IPS DF 4.7 (cell line): Measurements from ENCODE around the gene DIP2C.
"Not testable (repeated sequence)": the region's sequence is repeated elsewhere in the genome, so short reads cannot be mapped to it uniquely, and the experiment has no call there.

Source experiments
- DNase-seq: peaks from one replicate; pipeline ENCODE4 v3.0.0-alpha.2; 2013; ENCODE audit warnings: low spot score; ENCODE audit errors: extremely low read depth

The DIP2C gene

GRCh38 chr10:359093-359492 is 330.4 kb downstream of the DIP2C start:
- no peak for DNase-seq

GRCh38 chr10:357201-357950 is 332.1 kb downstream of the DIP2C start:
- no peak for DNase-seq

- no peak for DNase-seq
Observed at GRCh38 chr10:356452-356851, 333.0 kb downstream of the DIP2C start.

- no peak for DNase-seq
Observed at GRCh38 chr10:354901-355617, 334.4 kb downstream of the DIP2C start.

- no peak for DNase-seq
Observed at GRCh38 chr10:352476-353235, 336.8 kb downstream of the DIP2C start.

GRCh38 chr10:351770-352334 is 337.6 kb downstream of the DIP2C start:
- no peak for DNase-seq

- no peak for DNase-seq
Observed at GRCh38 chr10:350981-351501, 338.4 kb downstream of the DIP2C start.

GRCh38 chr10:349081-349480 is 340.4 kb downstream of the DIP2C start:
- DNase-seq, result no peak

- no peak for DNase-seq
Observed at GRCh38 chr10:348456-348855, 341.0 kb downstream of the DIP2C start.

GRCh38 chr10:347774-348173 is 341.7 kb downstream of the DIP2C start:
- DNase-seq, result not testable (repeated sequence)

GRCh38 chr10:347190-347589 is 342.3 kb downstream of the DIP2C start:
- DNase-seq, result not testable (repeated sequence)

GRCh38 chr10:344582-345200 is 344.8 kb downstream of the DIP2C start:
- no peak for DNase-seq

- no peak for DNase-seq
Observed at GRCh38 chr10:343231-344220, 345.9 kb downstream of the DIP2C start.

GRCh38 chr10:341081-341740 is 348.3 kb downstream of the DIP2C start:
- DNase-seq, result no peak

GRCh38 chr10:340646-341045 is 348.8 kb downstream of the DIP2C start:
- DNase-seq, result no peak

GRCh38 chr10:339038-339391 is 350.5 kb downstream of the DIP2C start:
- no peak for DNase-seq

GRCh38 chr10:338171-339037 is 351.1 kb downstream of the DIP2C start:
- no peak for DNase-seq

- no peak for DNase-seq
Observed at GRCh38 chr10:336247-336646, 353.2 kb downstream of the DIP2C start.
